GM21576 (cell line): Measurements from ENCODE around the gene GGCT.

Experiments
- ATAC-seq: cut with Tn5 transposase; IDR thresholded peaks from one replicate; pipeline ENCODE4 v1.9.1; 2021; ENCODE audit warnings: mild to moderate bottlenecking, moderate library complexity; ENCODE audit not compliant: unreplicated experiment

The GGCT gene

DNA sequence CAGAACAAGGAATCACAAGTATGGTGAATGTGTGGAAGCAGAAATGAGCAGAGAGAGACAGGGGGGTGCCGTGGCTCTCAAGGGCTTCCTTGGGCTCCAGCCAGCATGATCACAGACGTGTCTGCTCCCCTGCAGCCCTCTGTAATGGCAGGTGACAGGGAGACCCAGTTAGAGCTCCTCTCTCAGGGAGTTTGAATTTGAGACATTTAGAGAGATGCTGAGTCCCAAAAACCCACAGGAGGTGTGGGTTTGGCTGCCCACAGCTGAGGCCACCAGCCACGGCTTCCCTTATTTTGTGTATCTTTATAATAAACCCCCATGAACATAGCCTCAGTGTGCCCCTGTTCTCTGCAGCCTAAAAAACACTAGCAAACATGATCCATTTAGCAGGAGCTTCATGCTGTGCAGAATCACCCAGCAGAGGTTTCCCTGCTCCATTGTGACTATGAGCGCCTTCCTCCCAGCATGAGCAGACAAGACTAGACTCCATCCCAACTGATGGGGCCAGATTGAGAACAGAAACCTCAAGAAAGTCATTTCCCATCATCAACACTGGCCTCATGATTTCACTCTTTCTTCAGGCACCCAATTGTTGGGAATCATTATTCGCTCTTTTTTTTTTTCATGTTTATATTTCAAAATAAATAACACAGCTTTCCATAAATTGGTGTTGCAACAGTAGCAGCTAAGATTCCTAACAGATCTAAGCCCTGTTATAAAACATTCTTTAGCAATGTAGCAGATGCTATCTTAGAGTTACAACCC is 39.4 kb downstream of the GGCT start:
- ATAC-seq = no peak

DNA sequence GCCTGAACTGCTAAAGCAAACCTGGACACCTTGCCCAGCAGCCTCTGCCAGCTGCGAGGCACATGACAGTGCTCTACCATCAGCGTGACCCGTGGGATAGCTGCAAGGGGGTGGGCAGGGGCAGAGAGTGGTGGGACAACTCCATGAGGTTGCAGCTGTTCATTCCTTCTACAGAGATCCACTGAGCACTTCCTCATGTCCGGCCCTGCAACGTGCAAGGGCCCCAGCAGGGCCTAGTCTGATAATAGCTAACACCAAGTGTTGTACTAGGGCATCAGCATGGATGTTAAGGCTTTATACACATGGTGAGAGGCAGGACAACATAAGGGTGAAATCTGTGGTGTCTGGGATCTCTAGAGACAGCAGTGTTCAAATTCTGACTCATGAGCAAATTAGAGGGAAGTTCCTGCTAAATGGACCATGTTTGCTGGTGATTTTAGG is 40.4 kb downstream of the GGCT start:
- no peak for ATAC-seq

DNA sequence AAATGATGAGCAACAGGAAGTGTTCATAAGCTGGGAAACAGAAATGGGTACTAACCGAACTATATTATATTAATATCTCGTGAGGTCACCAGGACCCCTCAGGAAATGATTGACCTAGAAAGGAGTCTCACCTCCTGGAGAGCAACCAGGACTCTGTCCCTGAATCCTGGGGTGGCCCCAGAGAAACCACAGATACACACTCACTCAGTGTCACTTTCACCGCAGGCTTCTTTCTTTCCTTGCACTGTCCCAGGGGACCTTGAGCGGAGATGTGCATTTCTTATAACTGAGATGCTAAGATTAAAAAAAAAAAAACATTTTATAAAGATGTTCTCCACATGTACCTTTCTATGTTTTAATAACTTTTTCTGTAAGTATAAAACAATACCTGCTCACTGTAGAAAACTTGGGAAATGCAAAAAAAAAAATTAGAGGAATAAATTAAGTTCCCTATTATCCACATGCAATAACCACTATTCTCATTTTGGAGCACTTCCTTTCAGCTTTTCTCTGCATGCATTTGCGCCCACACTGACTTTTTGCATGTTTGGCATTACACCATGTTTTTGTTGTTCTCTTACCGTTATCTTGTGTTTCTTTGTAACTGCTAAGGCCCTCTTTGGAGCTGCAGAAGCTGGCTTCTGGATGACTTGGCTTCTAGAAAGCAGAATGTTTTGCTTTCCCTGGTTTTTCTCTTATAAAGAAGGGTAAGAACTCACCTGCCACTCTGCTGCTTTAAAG is 41.1 kb downstream of the GGCT start:
- peak; percentile 69 for ATAC-seq

DNA sequence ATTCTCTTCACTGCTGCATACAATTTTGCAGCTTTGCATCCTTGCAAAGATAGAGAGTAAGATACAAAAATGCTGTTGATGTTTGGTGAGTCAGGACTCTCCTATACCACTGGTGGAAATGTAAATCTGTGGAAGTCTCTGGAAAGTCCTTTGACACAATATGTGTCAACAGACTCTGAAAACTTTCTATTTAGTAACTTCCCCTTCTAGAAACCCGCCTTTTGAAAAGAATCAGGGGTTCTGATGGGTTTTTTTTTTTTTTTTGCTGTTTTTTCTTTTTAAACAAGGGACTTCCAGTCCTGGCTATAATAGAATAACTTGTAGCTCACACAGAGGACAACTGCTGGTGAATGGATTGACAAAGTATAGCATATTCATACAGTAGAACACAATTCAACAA is 42.5 kb downstream of the GGCT start:
- no peak for ATAC-seq

DNA sequence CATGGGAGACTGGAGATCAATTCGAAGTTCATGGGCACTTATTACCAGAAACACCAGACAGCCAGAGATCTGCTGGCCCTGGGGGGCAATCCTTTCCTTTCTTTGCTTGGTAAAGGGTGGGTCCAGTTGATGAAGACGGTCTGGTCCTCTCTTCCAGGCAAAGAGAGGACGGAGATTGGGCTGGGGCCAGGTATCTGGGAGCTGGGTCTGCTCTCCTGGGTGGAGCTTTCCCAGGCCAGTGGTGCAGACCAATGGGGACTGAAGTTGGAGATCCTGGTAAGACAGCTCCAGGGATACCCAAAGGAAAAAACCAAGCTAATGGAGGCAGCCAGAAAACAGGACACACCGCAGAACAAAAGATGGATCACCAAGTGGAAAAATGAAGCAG is 44.4 kb downstream of the GGCT start:
- ATAC-seq = no peak

DNA sequence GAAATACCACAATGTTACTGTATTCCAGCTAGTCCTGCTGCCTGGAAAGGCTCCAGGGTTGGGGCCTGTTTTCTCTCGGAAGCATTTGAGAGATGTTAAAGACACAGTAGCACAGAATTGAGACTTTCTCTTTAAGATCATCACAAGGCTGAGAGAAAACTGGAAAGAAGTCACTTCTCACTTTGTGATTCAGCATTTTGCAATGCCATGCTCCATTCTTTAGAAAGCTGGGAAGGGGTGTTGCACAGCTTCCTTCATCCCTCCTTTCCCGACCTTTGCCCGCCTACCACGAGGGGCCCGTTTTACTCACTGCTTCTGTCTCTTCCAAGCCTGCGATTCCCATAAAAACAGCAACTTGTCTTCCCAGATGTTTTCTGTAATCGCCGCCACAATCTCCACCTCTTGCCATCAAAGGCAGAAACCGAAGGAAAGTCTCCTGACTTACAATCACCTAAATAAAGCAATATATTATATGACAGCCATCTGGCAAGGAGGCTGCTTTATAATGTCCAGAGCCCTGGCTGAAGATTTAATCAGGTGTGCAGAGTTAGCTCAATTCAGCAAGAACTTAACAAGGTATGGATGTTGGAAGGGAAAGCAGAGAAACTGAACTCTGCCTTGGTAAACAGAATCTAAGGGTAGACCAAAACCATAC is 44.9 kb downstream of the GGCT start:
- no peak for ATAC-seq

DNA sequence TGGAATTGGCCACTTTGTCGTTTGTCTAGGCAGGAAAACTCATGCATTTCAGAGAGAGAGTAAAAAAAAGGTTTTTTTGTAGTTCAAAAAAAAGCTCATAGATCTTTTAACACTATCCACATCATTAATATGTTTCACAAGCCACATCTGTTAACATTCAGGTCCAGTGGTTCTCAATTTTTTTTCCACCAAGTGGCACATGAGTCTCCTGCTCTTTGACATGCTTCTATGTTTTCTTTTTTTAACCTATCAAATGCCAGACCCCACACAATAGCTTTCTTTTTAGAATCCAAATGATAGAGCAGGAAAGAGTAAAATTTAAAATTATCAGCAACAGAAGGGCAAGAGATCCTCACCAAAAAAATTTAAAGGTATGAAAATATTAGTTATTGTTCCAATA is 46.3 kb downstream of the GGCT start:
- no peak for ATAC-seq

DNA sequence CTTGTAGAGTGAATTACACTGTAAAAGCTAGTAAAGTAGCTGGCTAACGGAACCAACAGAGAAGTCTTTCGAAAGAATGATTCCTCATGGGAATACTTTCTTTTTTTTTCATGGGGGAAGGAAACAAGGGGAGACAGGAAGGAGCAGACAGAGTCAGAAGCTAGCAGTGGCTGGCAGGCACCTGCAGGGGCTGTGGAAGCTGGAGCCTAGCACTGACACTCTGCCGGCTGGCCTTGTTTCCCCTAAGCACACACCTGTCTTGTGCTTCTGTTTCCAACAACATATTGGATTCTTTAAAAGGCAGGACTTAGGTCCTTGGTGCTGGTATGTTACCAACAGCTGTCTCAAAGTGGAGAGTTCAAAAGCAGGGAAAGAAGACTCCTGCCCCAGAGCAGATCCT is 50.7 kb downstream of the GGCT start:
- no peak for ATAC-seq

DNA sequence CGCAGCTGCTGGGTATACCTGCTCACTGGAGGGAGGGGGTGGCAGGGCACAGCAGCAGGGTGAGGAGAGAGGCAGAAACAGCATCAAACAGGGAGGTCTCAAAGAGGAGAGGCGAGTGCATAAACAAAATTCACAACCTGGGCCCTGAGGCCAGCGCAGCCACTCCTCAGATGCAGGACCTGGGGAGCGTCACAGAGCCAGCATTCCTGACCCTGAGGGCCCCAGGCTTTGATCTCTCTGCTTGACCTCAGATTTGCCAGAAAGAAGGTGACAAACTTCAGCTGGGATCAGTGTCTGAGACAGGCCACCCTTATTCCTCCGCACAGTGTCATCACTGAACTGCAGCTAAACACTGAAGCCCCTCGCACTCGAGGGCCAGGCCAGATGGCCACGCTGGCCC is 51.6 kb downstream of the GGCT start:
- ATAC-seq = no peak

DNA sequence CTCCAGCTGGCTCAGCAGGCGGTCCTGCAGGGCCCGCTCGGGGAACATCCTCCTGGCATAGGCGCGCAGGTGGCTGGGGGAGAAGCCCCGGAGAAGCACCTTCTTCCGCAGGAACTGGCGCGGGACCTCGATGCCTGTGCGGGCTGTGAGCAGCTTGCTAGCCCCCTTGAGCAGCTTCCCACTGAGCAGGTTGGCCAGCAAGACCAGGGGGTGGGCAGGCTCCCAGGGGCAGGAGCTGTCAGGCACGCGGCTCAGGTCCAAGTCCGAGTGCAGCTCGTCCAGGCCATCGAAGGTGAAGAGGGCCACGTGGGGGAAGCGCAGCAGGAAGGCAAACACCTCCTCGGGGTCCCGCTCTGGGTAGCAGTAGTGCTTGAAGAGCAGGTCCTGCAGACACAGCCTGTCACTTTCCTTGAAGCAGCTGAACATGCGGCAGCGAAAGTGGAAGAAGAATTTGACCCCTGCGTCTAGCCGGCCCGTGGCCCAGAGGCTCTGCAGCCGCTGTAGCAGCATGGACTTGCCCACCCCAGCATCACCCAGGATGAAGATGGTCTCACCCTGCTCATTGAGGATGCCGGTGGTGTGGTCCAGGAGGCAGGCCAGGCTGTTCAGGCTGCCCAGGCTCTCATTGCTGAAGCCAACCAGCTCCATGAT is 52.2 kb downstream of the GGCT start:
- no peak for ATAC-seq

DNA sequence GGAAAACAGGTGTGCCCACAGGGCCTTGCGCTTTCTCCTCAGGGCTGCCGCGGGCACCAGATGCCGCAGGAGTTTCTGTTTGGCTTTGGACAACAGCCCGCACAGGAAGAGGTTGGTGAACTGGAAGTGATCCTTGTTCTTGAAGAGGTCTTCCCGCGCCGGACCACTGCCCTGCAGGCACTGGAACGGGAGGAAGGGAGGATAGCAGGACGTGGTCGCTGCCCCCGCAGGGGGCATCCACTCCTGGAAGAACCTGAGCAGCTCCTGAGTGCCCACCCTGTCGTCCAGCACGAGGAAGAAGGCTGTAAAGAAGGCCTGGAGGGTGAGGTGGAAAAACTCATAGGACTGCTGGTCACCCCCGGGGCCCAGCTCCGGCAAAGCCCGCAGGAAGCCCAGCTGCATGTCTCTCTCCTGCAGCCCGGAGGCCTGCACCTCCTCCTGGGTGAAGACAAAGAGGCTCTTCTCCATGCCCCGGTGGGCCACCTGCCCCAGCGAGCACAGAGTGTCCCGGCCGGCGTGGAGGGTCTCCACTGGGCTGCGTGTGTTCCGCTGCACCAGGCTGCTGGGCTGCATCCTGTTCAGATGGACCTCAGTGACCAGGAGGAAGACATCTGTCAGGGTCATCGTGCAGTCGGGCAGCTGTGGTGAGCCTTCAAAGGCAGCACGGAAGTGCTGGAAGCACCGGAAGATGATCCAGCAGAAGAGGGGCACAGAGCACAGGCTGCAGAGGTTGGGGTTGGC is 52.9 kb downstream of the GGCT start:
- ATAC-seq = no peak

DNA sequence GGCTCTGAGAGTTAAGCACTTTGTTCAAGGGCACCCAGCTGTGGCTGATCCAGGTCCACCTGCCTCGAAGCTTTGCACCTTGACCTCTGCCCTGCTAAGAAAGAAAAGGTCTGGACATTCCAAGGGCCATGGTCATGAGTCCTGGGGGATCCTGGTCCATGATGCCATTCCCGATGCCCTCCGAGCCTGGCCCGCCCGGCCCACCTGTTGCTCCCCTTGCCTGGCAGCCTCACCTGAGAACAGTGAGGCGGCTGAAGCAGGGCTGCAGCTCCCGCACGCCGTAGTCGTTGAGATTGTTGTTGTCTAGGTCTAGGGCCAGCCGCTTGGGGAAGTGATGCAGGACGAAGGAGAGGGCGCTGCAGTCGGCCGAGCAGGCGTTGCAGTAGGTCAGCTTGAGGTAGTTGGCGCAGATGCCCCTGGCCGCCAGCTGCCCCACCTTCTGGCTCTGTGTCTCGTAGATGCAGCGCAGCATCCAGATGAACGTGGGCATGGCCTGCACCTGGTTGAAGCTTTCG is 53.6 kb downstream of the GGCT start:
- no peak for ATAC-seq

DNA sequence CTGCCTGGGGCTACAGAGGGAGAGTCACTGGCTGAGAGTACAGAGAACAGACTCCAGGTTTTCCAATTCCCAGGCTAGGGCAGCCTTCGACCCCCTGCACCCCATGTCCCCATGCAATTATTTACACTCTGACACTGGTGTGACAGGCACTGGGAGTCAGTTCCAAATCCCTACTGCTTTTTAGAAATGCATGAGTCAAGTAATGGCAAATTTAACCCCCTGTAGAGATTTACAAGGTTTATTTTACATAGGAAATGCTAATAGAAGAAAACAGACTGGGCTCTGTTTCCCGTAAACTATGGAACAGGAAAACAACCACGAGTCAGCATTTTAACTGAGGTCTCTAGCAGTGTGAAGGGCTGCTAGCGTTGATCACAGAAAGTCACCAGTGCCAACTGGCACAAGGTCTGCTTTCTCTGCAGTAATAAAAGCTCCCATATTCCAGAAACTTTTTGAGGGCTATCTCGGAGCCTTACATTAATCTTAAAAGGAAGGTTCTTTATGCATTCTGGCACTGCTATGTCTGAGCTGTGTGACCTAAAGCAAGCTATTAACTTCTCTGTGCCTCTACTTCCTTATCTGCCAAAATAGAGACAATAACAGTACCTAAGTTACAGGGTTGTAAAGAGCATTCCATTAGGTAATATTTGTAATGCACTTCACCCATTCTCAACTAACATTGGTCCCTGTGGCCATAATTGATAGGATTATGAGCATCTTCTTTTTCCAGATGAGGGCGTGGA is 54.2 kb downstream of the GGCT start:
- no peak for ATAC-seq

DNA sequence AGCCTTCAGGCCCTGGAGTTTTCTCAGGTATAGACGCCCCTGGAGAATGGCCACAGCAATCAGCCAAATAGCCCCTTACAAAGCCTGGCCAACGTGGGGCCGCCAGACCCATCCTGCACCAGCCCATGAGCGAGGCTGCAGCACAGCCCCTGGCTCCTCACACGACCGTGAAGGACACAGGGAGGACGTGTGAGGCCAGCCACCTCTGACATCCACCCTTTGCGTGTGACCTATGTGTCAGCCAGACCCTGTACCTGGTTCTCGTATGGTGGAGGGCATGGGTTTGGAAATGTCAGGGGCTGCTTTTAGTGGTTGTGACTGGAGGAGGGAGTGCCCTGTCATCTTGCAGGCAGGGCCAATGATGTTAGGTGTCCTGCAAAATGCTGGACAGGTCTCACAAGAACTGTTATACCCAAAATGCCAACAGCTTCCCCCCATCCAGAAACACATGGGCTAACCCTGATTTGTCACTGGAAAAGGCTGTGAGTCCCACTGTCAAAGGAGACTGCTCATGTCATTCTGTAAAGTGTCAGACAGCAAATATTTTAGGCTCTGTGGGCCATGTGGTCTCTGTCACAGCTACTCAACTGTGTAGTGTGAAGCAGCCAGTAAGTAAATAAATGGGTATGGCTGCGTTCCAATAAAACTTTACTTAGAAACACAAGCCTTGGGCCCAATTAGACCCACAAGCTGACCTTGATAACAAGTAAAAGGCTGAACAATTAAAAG is 56.0 kb downstream of the GGCT start:
- no peak for ATAC-seq

DNA sequence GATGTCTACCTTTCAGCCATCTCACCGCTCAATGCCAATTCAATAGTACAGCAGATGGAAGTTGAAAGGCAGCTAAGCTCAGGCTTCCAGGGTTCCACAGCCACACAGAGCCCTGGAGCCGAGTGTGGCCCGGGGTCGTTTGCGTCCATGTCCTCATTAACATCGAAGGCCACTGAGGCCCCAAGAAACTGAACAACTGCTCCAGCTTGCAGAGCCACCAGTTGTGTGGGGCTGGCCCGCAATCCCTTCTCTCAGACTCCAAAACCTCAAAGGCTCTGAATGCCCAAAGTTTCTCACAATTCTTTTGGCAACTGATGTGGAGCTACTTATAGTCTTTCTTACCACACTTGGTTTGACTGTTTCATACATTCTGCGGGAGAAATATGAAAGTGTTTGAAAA is 57.2 kb downstream of the GGCT start:
- no peak for ATAC-seq
